Measurements from ENCODE around the gene STAU1. TPM values are rescaled to one million over a fixed set of nuclear protein-coding genes. Genes with fewer than 3 reads are reported as not detected.
"Not testable (repeated sequence)": the region's sequence is repeated elsewhere in the genome, so short reads cannot be mapped to it uniquely, and the experiment has no call there.

Gene STAU1
- total and polyA plus RNA-seq, 4 donors = 29.3 to 84.9 (median 56.3) TPM

GRCh38 chr20:49199729-49200293 lies 11.7 kb upstream of the STAU1 start:
- 93 to 94% methylated on average over 4 of the region's 4 CpGs for WGBS, 2 donors
- TF ChIP-seq CTCF (IDR thresholded peaks at IDR 0.05; ENCODE audit: control extremely low read depth, extremely low read depth) = no peak
- H3K4me1 ChIP-seq (ENCODE audit: control insufficient read depth in 5 of 5, insufficient read depth in 5 of 5, low read length in 5 of 5) = no peaks in the 10 kb centered on the region

GRCh38 chr20:49192944-49193518 lies 4.9 kb upstream of the STAU1 start:
- H3K36me3 ChIP-seq (ENCODE audit: control insufficient read depth in 4 of 4, insufficient read depth in 4 of 4, low read length in 4 of 4); H3K9me3 ChIP-seq (ENCODE audit: control insufficient read depth in 4 of 4, insufficient read depth in 3 of 4, low read length in 3 of 4); ATAC-seq (ENCODE audit: insufficient read depth, low FRiP score); H3K9ac ChIP-seq (ENCODE audit: insufficient read depth in 1 of 2, low read length in 2 of 2); H3K4me3 ChIP-seq; DNase-seq; H3K4me1 ChIP-seq (ENCODE audit: control insufficient read depth in 5 of 5, insufficient read depth in 5 of 5, low read length in 5 of 5); H3K27ac ChIP-seq (ENCODE audit: low read depth in 1 of 2, low read length in 1 of 2); H3K27me3 ChIP-seq (ENCODE audit: control insufficient read depth in 3 of 3, insufficient read depth in 3 of 3, low read length in 2 of 3): not testable (repeated sequence)
- WGBS, 2 donors = 85 to 86% methylated on average over 11 of the region's 11 CpGs

More at GRCh38 chr20:49199729-49200293, 11.7 kb upstream of the STAU1 start:
- Histone ChIP-seq H3K27me3 (ENCODE audit: control insufficient read depth in 3 of 3, insufficient read depth in 3 of 3, low read length in 2 of 3) (no peaks in the 10 kb centered on the region), H3K36me3 (ENCODE audit: control insufficient read depth in 4 of 4, insufficient read depth in 4 of 4, low read length in 4 of 4) (no peaks in the 10 kb centered on the region), H3K9me3 (ENCODE audit: control insufficient read depth in 4 of 4, insufficient read depth in 3 of 4, low read length in 3 of 4) (no peaks in the 10 kb centered on the region), H3K4me3 (no peak overlapping the region), H3K9ac (ENCODE audit: insufficient read depth in 1 of 2, low read length in 2 of 2) (no peak overlapping the region), H3K27ac (ENCODE audit: low read depth in 1 of 2, low read length in 1 of 2) (no peak overlapping the region)
- ATAC-seq (ENCODE audit: insufficient read depth, low FRiP score) = no peak
- DNase-seq = no peak

- Histone ChIP-seq H3K4me1 (ENCODE audit: control insufficient read depth in 5 of 5, insufficient read depth in 5 of 5, low read length in 5 of 5) (peaks cover 0 to 11% (median 9%) of the 10 kb centered on the region in 5 donors), H3K9me3 (ENCODE audit: control insufficient read depth in 4 of 4, insufficient read depth in 3 of 4, low read length in 3 of 4) (no peaks in the 10 kb centered on the region), H3K27me3 (ENCODE audit: control insufficient read depth in 3 of 3, insufficient read depth in 3 of 3, low read length in 2 of 3) (no peaks in the 10 kb centered on the region), H3K9ac (ENCODE audit: insufficient read depth in 1 of 2, low read length in 2 of 2) (peak overlapping the region; percentile 31 to 76), H3K4me3 (peak overlapping the region; percentile 85), H3K36me3 (ENCODE audit: control insufficient read depth in 4 of 4, insufficient read depth in 4 of 4, low read length in 4 of 4) (no peaks in the 10 kb centered on the region), H3K27ac (ENCODE audit: low read depth in 1 of 2, low read length in 1 of 2) (peak overlapping the region; percentile 84 to 93)
- WGBS, 2 donors = 1% methylated on average over 28 to 29 of the region's 29 CpGs
- DNase-seq (no peak), ATAC-seq (ENCODE audit: insufficient read depth, low FRiP score) (no peak)
- TF ChIP-seq CTCF (IDR thresholded peaks at IDR 0.05; ENCODE audit: control extremely low read depth, extremely low read depth) = no peak
These were observed 744 bp downstream of the STAU1 start for GRCh38 chr20:49187330-49187850.

- Histone ChIP-seq H3K27ac (ENCODE audit: low read depth in 1 of 2, low read length in 1 of 2) (peak overlapping the region; percentile 84 to 93), H3K9ac (ENCODE audit: insufficient read depth in 1 of 2, low read length in 2 of 2) (peak overlapping the region; percentile 31 to 76), H3K36me3 (ENCODE audit: control insufficient read depth in 4 of 4, insufficient read depth in 4 of 4, low read length in 4 of 4) (no peaks in the 10 kb centered on the region), H3K4me3 (peak overlapping the region; percentile 85), H3K27me3 (ENCODE audit: control insufficient read depth in 3 of 3, insufficient read depth in 3 of 3, low read length in 2 of 3) (no peaks in the 10 kb centered on the region), H3K4me1 (ENCODE audit: control insufficient read depth in 5 of 5, insufficient read depth in 5 of 5, low read length in 5 of 5) (peaks cover 0 to 12% (median 9%) of the 10 kb centered on the region in 5 donors), H3K9me3 (ENCODE audit: control insufficient read depth in 4 of 4, insufficient read depth in 3 of 4, low read length in 3 of 4) (no peaks in the 10 kb centered on the region)
- no peak for TF ChIP-seq CTCF (IDR thresholded peaks at IDR 0.05; ENCODE audit: control extremely low read depth, extremely low read depth)
- ATAC-seq (ENCODE audit: insufficient read depth, low FRiP score) (no peak), DNase-seq (peak; percentile 53 to 80 (median 76))
- 0% methylated on average over 19 of the region's 19 CpGs for WGBS, 2 donors
These were observed 1.4 kb downstream of the STAU1 start for GRCh38 chr20:49186535-49187329.

Measured in lung (tissue), 12 donors.